ENCODE measurements around the gene KRTAP5-8. TPM values are rescaled to one million over a fixed set of nuclear protein-coding genes. Genes with fewer than 3 reads are reported as not detected.

Gene KRTAP5-8
- total RNA-seq, 1 donor from 2014 or later = 0.25 TPM

DNA sequence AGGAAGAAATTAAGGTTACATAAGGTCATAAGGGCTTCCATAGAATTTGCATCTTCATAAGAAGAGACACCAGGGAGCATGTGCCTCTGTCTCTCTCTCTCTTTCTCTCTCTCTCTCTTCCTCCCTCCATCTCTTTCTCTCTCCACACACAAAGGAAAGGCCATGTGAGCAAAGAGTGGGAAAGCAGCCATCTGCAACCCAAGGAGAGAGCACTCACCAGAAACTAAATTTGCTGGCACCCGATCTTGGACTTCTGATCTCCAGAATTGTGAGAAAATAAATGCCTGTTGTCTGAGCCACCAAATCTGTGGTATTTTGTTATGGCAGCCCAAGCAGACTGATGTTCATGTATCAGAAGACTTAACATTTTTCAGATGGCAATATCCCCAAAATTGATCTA lies 21.2 kb downstream of the KRTAP5-8 start:
- Mint-ChIP-seq H3K4me1 (no peaks in the 10 kb centered on the region), H3K27me3 (ENCODE audit: low read depth) (peaks cover 22% of the 10 kb centered on the region), H3K4me3 (no peak overlapping the region), H3K27ac (no peak overlapping the region), H3K36me3 (no peaks in the 10 kb centered on the region), H3K9me3 (peaks cover 27% of the 10 kb centered on the region)
- no peak for DNase-seq (ENCODE audit: low spot score in 2 of 2, unreplicated experiment in 2 of 2)
- TF ChIP-seq, protein P1, sequence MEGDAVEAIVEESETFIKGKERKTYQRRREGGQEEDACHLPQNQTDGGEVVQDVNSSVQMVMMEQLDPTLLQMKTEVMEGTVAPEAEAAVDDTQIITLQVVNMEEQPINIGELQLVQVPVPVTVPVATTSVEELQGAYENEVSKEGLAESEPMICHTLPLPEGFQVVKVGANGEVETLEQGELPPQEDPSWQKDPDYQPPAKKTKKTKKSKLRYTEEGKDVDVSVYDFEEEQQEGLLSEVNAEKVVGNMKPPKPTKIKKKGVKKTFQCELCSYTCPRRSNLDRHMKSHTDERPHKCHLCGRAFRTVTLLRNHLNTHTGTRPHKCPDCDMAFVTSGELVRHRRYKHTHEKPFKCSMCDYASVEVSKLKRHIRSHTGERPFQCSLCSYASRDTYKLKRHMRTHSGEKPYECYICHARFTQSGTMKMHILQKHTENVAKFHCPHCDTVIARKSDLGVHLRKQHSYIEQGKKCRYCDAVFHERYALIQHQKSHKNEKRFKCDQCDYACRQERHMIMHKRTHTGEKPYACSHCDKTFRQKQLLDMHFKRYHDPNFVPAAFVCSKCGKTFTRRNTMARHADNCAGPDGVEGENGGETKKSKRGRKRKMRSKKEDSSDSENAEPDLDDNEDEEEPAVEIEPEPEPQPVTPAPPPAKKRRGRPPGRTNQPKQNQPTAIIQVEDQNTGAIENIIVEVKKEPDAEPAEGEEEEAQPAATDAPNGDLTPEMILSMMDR (IDR thresholded peaks at IDR 0.05; ENCODE audit: unreplicated experiment) = no peak

GRCh38 chr11:71562120-71562519 lies 24.3 kb downstream of the KRTAP5-8 start:
- Mint-ChIP-seq H3K4me1 (peaks cover 20% of the 10 kb centered on the region), H3K27me3 (ENCODE audit: low read depth) (peaks cover 31% of the 10 kb centered on the region), H3K4me3 (no peak overlapping the region), H3K36me3 (no peaks in the 10 kb centered on the region), H3K27ac (no peak overlapping the region), H3K9me3 (peaks cover 27% of the 10 kb centered on the region)
- no peak for DNase-seq (ENCODE audit: low spot score in 2 of 2, unreplicated experiment in 2 of 2)
- TF ChIP-seq, protein P1 (IDR thresholded peaks at IDR 0.05; ENCODE audit: unreplicated experiment) = no peak

DNA sequence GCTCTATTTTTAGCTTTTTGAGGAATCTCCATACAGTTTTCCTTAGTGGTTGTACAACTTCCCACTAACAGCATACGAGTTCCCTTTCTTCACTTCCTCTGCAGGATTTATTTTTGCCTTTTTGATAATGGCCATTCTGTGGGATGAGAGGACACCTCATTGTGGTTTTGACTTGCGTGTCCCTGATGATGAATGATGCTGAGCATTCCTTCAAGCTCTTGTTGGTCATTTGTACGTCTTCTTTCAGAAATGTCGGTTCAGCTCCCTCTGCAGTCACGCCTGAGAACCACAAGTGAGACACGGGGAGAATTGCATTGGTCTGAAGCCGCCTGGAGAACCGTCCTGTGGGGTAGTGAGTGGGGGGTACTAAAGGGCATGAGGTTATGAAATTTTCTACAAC lies 25.6 kb downstream of the KRTAP5-8 start:
- peaks cover 31% of the 10 kb centered on the region for H3K27me3 Mint-ChIP-seq (ENCODE audit: low read depth)
- H3K36me3 Mint-ChIP-seq = no peaks in the 10 kb centered on the region
- H3K4me3 Mint-ChIP-seq = no peak overlapping the region
- H3K9me3 Mint-ChIP-seq = peaks cover 21% of the 10 kb centered on the region
- H3K4me1 Mint-ChIP-seq = peaks cover 27% of the 10 kb centered on the region
- no peak overlapping the region for H3K27ac Mint-ChIP-seq
- no peak for DNase-seq (ENCODE audit: low spot score in 2 of 2, unreplicated experiment in 2 of 2)
- TF ChIP-seq, protein P1 (IDR thresholded peaks at IDR 0.05; ENCODE audit: unreplicated experiment) = no peak

GRCh38 chr11:71564430-71564829 lies 26.6 kb downstream of the KRTAP5-8 start:
- peaks cover 21% of the 10 kb centered on the region for H3K9me3 Mint-ChIP-seq
- no peak overlapping the region for H3K27ac Mint-ChIP-seq
- no peak for DNase-seq (ENCODE audit: low spot score in 2 of 2, unreplicated experiment in 2 of 2)
- no peaks in the 10 kb centered on the region for H3K36me3 Mint-ChIP-seq
- H3K4me1 Mint-ChIP-seq = peaks cover 29% of the 10 kb centered on the region
- TF ChIP-seq, protein P1 (IDR thresholded peaks at IDR 0.05; ENCODE audit: unreplicated experiment) = no peak
- H3K4me3 Mint-ChIP-seq = no peak overlapping the region
- peaks cover 31% of the 10 kb centered on the region for H3K27me3 Mint-ChIP-seq (ENCODE audit: low read depth)

DNA sequence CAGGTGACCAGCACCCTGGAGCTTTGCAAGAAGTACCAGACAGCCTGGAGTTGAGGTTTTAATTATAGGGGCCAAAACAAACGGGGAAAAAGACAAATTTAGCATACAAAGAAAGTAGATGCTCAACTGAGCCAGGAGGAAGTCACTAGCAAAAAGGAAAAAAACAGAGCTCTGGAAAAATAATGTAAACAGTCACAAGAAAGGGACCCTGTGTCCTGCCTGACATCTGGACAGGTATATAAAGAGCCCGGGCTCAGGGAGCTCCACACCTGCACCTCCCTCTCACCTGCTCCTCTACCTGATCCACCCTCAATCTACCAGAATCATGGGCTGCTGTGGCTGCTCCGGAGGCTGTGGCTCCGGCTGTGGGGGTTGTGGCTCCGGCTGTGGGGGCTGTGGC lies 27.4 kb downstream of the KRTAP5-8 start, which contains the start of gene KRTAP5-10:
Gene KRTAP5-10 (plus strand): TSS at position 301 of the 400 bp plus-strand sequence. CDS start 25 bp downstream, at position 326.
- no peak within 1 kb of the TSS for H3K27ac Mint-ChIP-seq
- H3K36me3 Mint-ChIP-seq = no peaks in the 10 kb centered on the region
- peaks cover 29% of the 10 kb centered on the region for H3K4me1 Mint-ChIP-seq
- DNase-seq (ENCODE audit: low spot score in 2 of 2, unreplicated experiment in 2 of 2) = no peak
- no peak within 1 kb of the TSS for H3K4me3 Mint-ChIP-seq
- H3K9me3 Mint-ChIP-seq = peaks cover 17% of the 10 kb centered on the region
- peaks cover 31% of the 10 kb centered on the region for H3K27me3 Mint-ChIP-seq (ENCODE audit: low read depth)
- TF ChIP-seq, protein P1 (IDR thresholded peaks at IDR 0.05; ENCODE audit: unreplicated experiment) = no peak
